SK-N-SH (cell line): Measurements from ENCODE around the gene SMYD3. TPM values are rescaled to one million over a fixed set of nuclear protein-coding genes. Genes with fewer than 3 reads are reported as not detected.
A peak's percentile ranks its signal among the peaks of the same experiment; 100 is the strongest.

Experiments used
- CTCF ChIA-PET: fragments of 300-600, 350-600 bp; formaldehyde crosslinking; extraction: SDS; loops from one replicate; lab custom pipeline; 2021; lab: Yijun Ruan, JAX
- POLR2A ChIA-PET: fragments of 350-600 bp; sonication (Branson Sonifier 250); formaldehyde crosslinking; extraction: SDS; loops from one replicate; lab custom pipeline; 2020; ENCODE audit warnings: antibody characterized with exemption, inconsistent platforms; lab: Yijun Ruan, JAX
- DNase-seq: peaks from one replicate; pipeline ENCODE4 v3.0.0; 2012
- H2AFZ ChIP-seq: fragments of 200-600 bp; sonication (generic); 2 replicates; pipeline ENCODE4 v1.8.1; 2016; ENCODE audit warnings: antibody characterized with exemption, mild to moderate bottlenecking, low read depth
- H3F3A ChIP-seq: fragments of 200-600 bp; sonication (generic); replicated peaks from 2 replicates; pipeline ENCODE3; 2016; ENCODE audit warnings: antibody characterized with exemption, mild to moderate bottlenecking; ENCODE audit not compliant: insufficient read depth
- H3K27ac ChIP-seq, 2 experiments: fragments of 200-500 bp in 1 of 2; fragments of 200-600 bp in 1 of 2; sonication (Bioruptor generic) in 1 of 2; sonication (generic), shearing (Covaris generic) in 1 of 2; 2 replicates each; pipeline versions ENCODE4 v1.5.1 to v1.6.1; 2014 to 2016; ENCODE audit warnings: low read depth in 2 of 2, inconsistent platforms in 1 of 2, low read length in 1 of 2, mild to moderate bottlenecking in 1 of 2, mixed read lengths in 1 of 2
- H3K27me3 ChIP-seq: fragments of 200-600 bp; sonication (generic), shearing (Covaris generic); 2 replicates; pipeline ENCODE4 v1.6.1; 2016; ENCODE audit warnings: mixed run types; ENCODE audit not compliant: insufficient read depth
- H3K36me3 ChIP-seq, 2 experiments: fragments of 200-500 bp in 1 of 2; fragments of 200-600 bp in 1 of 2; sonication (Bioruptor generic) in 1 of 2; sonication (generic) in 1 of 2; replicated peaks in 1 of 2; 2 replicates each; pipeline versions ENCODE3 to v1.5.1; 2014 to 2016; ENCODE audit warnings: low read length in 1 of 2, mild to moderate bottlenecking in 1 of 2; ENCODE audit not compliant: insufficient read depth in 2 of 2, control insufficient read depth in 1 of 2
- H3K4me1 ChIP-seq, 2 experiments: fragments of 200-500 bp in 1 of 2; fragments of 200-600 bp in 1 of 2; sonication (Bioruptor generic) in 1 of 2; sonication (generic), shearing (Covaris generic) in 1 of 2; 2 replicates each; pipeline versions ENCODE4 v1.5.1 to v1.6.1; 2014 to 2016; ENCODE audit warnings: low read depth in 1 of 2, low read length in 1 of 2, mixed run types in 1 of 2; ENCODE audit not compliant: insufficient read depth in 2 of 2, control insufficient read depth in 1 of 2
- H3K4me2 ChIP-seq: fragments of 200-600 bp; sonication (generic), shearing (Covaris generic); 2 replicates; pipeline ENCODE4 v1.6.1; 2017; ENCODE audit warnings: mixed run types
- H3K4me3 ChIP-seq, 2 experiments: fragments of 200-500 bp in 1 of 2; fragments of 200-600 bp in 1 of 2; sonication (Bioruptor generic) in 1 of 2; sonication (generic), shearing (Covaris generic) in 1 of 2; 2 replicates each; pipeline versions ENCODE4 v1.5.1 to v1.8.1; 2014 to 2016; ENCODE audit warnings: low read depth in 2 of 2, inconsistent platforms in 1 of 2, low read length in 1 of 2, mild to moderate bottlenecking in 1 of 2, mixed read lengths in 1 of 2, moderate library complexity in 1 of 2
- H3K79me2 ChIP-seq: fragments of 200-600 bp; sonication (generic); 2 replicates; pipeline ENCODE4 v1.8.1; 2017; ENCODE audit warnings: mild to moderate bottlenecking; ENCODE audit not compliant: insufficient read depth
- H3K9ac ChIP-seq: fragments of 200-600 bp; sonication (generic); 2 replicates; pipeline ENCODE4 v1.6.1; 2017; ENCODE audit warnings: mixed run types
- H3K9me2 ChIP-seq: fragments of 200-600 bp; sonication (generic); 2 replicates; pipeline ENCODE4 v1.6.1; 2017; ENCODE audit warnings: mixed run types
- H3K9me3 ChIP-seq: fragments of 200-600 bp; sonication (generic); 2 replicates; pipeline ENCODE4 v1.6.1; 2017; ENCODE audit warnings: mixed run types, mild to moderate bottlenecking, moderate library complexity
- H4K20me1 ChIP-seq: fragments of 200-600 bp; sonication (generic); 2 replicates; pipeline ENCODE4 v1.6.1; 2017; ENCODE audit warnings: mild to moderate bottlenecking, mixed run types; ENCODE audit not compliant: insufficient read depth
- CHD2 ChIP-seq: fragments of 150-350 bp; IDR thresholded peaks from 2 replicates; pipeline ENCODE4 v1.6.1; 2018; ENCODE audit warnings: low read length; ENCODE audit not compliant: partially characterized antibody
- ELF1 ChIP-seq: IDR thresholded peaks from 2 replicates; pipeline ENCODE4 v1.4.0; 2012
- EP300 ChIP-seq, 2 experiments: IDR thresholded peaks; 2 replicates each; pipeline versions ENCODE4 v1.4.0 to v1.6.1; 2012; ENCODE audit warnings: borderline replicate concordance in 1 of 2, low read depth in 1 of 2, low read length in 1 of 2
- FOSL2 ChIP-seq: IDR thresholded peaks from 2 replicates; pipeline ENCODE4 v1.4.0; 2012; ENCODE audit warnings: low read depth, mild to moderate bottlenecking, moderate library complexity, borderline replicate concordance
- FOXJ3 ChIP-seq: sonication (generic); formaldehyde crosslinking; IDR thresholded peaks from 2 replicates; pipeline ENCODE4 v1.5.1; 2020; ENCODE audit warnings: mild to moderate bottlenecking, missing genetic modification reagents
- GABPA ChIP-seq: IDR thresholded peaks from 2 replicates; pipeline ENCODE4 v1.4.0; 2012; ENCODE audit warnings: low read depth, mild to moderate bottlenecking
- GATA2 ChIP-seq: sonication (generic); formaldehyde crosslinking; IDR thresholded peaks from 2 replicates; pipeline ENCODE4 v1.5.0; 2020; ENCODE audit warnings: mild to moderate bottlenecking, missing genetic modification reagents
- MXI1 ChIP-seq: IDR thresholded peaks from 2 replicates; pipeline ENCODE4 v1.6.1; 2012; ENCODE audit warnings: mild to moderate bottlenecking, low read depth, low read length, improper control_type of control experiment
- POLR2AphosphoS5 ChIP-seq: IDR thresholded peaks from 2 replicates; pipeline ENCODE4 v1.6.1; 2012; ENCODE audit warnings: low read depth, low read length
- RAD21 ChIP-seq: IDR thresholded peaks from 2 replicates; pipeline ENCODE4 v1.6.1; 2012; ENCODE audit warnings: mild to moderate bottlenecking, low read length
- RCOR1 ChIP-seq: fragments of 150-350 bp; IDR thresholded peaks from 2 replicates; pipeline ENCODE4 v1.6.1; 2017; ENCODE audit warnings: antibody characterized with exemption, low read length
- RXRA ChIP-seq: IDR thresholded peaks from 2 replicates; pipeline ENCODE4 v1.4.0; 2012; ENCODE audit warnings: low read depth, mild to moderate bottlenecking, borderline replicate concordance
- SIN3A ChIP-seq: IDR thresholded peaks from 2 replicates; pipeline ENCODE4 v1.6.1; 2012; ENCODE audit warnings: low read depth, mild to moderate bottlenecking, low read length, moderate library complexity, borderline replicate concordance
- SMC3 ChIP-seq: IDR thresholded peaks from 2 replicates; pipeline ENCODE4 v1.6.1; 2012; ENCODE audit warnings: low read depth, low read length, improper control_type of control experiment
- TCF12 ChIP-seq: IDR thresholded peaks from 2 replicates; pipeline ENCODE4 v1.4.0; 2012
- WGBS: methylation state at CpG from one replicate; pipeline ENCODE4 v1.1.6; 2017; ENCODE audit warnings: low lambda C conversion rate; 5-methylcytosine and 5-hydroxymethylcytosine counted together
- polyA plus RNA-seq, 3 experiments: library from polyadenylated mRNA; depleted of rRNA; stranded (reverse); fragments of >200 nt; gene quantifications; 2 replicates each; pipeline ENCODE4 v1.2.3, GENCODE V29; 2012
- TF ChIP-seq, protein P1 (sequence below): fragments of 200-600 bp; sonication (generic); IDR thresholded peaks from 2 replicates; pipeline ENCODE4 v1.6.1; 2017; ENCODE audit warnings: antibody characterized with exemption, mild to moderate bottlenecking, moderate library complexity
- TF ChIP-seq, protein P2 (sequence below): IDR thresholded peaks from 2 replicates; pipeline ENCODE4 v1.4.0; 2012; ENCODE audit warnings: low read depth
- TF ChIP-seq, protein P3 (sequence below): IDR thresholded peaks from 2 replicates; pipeline ENCODE4 v1.4.0; 2012; ENCODE audit warnings: low read depth, borderline replicate concordance
- TF ChIP-seq, protein P4 (sequence below): IDR thresholded peaks from 2 replicates; pipeline ENCODE4 v1.4.0; 2012; ENCODE audit warnings: low read depth, borderline replicate concordance
- TF ChIP-seq, protein P5 (sequence below): fragments of 150-350 bp; IDR thresholded peaks from 2 replicates; pipeline ENCODE4 v1.6.1; 2017; ENCODE audit warnings: antibody characterized with exemption, low read length, low read depth, borderline replicate concordance

SMYD3 gene
- polyA plus RNA-seq, 1 of the 3 experiments (the other 2 are of a cell fraction) = 31.4 TPM

DNA sequence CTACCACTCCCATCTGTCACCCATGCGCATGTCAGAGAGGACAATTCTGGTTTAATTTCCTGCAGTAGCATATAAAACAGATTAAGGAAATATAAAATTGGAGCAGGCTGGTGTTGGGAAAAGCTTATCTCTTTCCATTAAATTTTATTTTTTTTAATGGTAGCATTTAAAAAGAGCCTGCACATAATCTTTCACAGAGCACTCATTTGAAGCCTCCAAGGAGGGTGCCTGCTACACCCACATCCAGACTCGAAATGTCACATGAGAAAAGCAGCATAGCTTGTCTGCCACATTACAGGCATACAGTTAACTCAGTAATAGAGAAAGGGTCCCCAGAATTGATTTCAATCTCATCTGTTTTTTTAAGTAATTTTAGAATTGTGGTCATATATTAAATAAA, 753.3 kb downstream of the SMYD3 start (continued):
- TF ChIP-seq, protein P1, sequence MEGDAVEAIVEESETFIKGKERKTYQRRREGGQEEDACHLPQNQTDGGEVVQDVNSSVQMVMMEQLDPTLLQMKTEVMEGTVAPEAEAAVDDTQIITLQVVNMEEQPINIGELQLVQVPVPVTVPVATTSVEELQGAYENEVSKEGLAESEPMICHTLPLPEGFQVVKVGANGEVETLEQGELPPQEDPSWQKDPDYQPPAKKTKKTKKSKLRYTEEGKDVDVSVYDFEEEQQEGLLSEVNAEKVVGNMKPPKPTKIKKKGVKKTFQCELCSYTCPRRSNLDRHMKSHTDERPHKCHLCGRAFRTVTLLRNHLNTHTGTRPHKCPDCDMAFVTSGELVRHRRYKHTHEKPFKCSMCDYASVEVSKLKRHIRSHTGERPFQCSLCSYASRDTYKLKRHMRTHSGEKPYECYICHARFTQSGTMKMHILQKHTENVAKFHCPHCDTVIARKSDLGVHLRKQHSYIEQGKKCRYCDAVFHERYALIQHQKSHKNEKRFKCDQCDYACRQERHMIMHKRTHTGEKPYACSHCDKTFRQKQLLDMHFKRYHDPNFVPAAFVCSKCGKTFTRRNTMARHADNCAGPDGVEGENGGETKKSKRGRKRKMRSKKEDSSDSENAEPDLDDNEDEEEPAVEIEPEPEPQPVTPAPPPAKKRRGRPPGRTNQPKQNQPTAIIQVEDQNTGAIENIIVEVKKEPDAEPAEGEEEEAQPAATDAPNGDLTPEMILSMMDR = no peak
- no peak for TF ChIP-seq GABPA

DNA sequence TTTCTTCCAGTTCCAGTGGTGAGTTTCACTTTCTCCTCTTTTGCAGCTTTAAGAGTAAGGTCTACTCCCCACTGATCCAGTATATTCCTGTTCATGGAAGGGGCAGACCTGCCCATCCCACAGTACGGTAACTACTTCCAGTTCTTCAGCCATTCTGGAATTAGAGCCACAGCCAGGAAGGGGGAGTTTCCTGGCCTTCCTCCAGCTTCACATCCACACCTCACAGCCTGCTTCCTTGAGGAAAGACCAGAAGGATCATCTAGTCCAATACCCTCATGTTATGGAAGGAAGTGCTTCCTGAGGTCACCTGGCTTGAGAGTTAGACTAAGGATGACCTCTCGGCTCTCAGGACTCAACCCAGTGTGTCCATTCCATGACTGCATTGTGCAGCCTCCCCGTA, 754.5 kb downstream of the SMYD3 start:
- H3K27ac ChIP-seq = peak overlapping the region in 1 of 2 experiments; percentile 97; a peak in 2 of 4 replicates
- ChIA-PET CTCF (no interaction called here), POLR2A (no interaction called here)

DNA sequence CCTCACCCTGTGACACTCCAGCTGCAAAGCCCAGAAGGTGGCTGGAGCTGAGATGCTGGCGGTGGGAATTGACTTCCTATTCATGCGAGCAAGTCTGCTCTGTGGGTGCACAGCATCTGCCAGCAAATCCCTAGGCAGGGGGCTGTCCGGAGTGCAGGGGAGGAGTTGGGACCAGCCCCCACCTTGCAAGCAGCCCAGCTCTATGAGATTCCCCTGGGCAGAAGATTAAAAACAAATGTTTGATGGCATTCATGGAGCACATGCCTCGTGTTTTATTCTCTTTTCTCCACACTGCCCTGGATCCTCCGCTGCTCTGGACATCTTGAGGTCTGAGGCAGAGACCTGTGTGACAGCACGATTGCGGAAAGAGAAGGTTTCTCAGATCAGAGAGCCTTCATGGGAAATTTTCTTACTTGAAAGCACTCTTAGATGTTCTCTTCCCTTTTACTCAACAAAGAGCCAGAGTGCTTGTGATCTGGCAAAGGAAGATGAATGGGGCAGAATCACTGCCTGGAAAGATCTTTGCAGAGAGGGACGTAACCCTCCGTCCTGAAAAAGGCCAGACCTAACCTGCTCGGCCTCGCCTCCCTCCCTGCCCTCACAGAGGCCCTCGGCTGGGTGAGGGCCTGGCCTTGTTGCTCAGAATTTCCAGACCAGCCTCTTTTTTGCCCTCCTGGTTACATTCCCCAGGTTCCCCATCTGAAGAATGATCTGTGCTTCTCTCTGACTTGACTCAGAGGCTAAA, 755.2 kb downstream of the SMYD3 start:
- ChIA-PET CTCF (interaction anchor here (0.8 to 1.5 kb wide), 5 partner anchors 18 to 599 kb away, joined by 3 to 6 read pairs (median 4); no protein-coding TSS in a partner anchor), POLR2A (interaction anchor here (0.8 to 1.5 kb wide), 2 partner anchors 40 to 185 kb away, joined by 3 read pairs; no protein-coding TSS in a partner anchor)
- Histone ChIP-seq H3K27me3 (no peaks in the 10 kb centered on the region), H3K9me3 (no peaks in the 10 kb centered on the region), H3K9ac (no peak overlapping the region), H3K4me1 (peaks cover 7 to 45% of the 10 kb centered on the region in 2 experiments; a peak in 3 of 4 replicates), H4K20me1 (no peaks in the 10 kb centered on the region), H3F3A (peaks cover 4% of the 10 kb centered on the region), H3K27ac (peak overlapping the region in 1 of 2 experiments; percentile 97; a peak in 2 of 4 replicates), H3K4me3 (no peak overlapping the region), H3K9me2 (no peaks in the 10 kb centered on the region), H3K36me3 (peaks cover 0 to 3% of the 10 kb centered on the region in 2 experiments), H2AFZ (no peak overlapping the region), H3K79me2 (no peaks in the 10 kb centered on the region), H3K4me2 (no peak overlapping the region)
- TF ChIP-seq, protein P2, sequence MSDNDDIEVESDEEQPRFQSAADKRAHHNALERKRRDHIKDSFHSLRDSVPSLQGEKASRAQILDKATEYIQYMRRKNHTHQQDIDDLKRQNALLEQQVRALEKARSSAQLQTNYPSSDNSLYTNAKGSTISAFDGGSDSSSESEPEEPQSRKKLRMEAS = no peak
- TF ChIP-seq MXI1 = 0 out of 2 replicates have a peak, but pooled peaks have one; percentile 22
- TF ChIP-seq TCF12 = peak; percentile 39; the same call in 1 of the 2 replicates
- peak; percentile 84 for TF ChIP-seq CHD2
- TF ChIP-seq EP300 (IDR thresholded peaks at IDR 0.05; ENCODE audit: borderline replicate concordance in 1 of 2, low read depth in 1 of 2, low read length in 1 of 2) = peak in 1 of 2 experiments; percentile 52; a peak in 1 of 4 replicates
- peak; percentile 82 for TF ChIP-seq RCOR1
- peak; percentile 42 for TF ChIP-seq RAD21
- TF ChIP-seq, protein P3, sequence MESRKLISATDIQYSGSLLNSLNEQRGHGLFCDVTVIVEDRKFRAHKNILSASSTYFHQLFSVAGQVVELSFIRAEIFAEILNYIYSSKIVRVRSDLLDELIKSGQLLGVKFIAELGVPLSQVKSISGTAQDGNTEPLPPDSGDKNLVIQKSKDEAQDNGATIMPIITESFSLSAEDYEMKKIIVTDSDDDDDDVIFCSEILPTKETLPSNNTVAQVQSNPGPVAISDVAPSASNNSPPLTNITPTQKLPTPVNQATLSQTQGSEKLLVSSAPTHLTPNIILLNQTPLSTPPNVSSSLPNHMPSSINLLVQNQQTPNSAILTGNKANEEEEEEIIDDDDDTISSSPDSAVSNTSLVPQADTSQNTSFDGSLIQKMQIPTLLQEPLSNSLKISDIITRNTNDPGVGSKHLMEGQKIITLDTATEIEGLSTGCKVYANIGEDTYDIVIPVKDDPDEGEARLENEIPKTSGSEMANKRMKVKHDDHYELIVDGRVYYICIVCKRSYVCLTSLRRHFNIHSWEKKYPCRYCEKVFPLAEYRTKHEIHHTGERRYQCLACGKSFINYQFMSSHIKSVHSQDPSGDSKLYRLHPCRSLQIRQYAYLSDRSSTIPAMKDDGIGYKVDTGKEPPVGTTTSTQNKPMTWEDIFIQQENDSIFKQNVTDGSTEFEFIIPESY = no peak
- TF ChIP-seq ELF1 = no peak
- TF ChIP-seq FOSL2 = no peak
- TF ChIP-seq SMC3 = peak; percentile 10; the same call in 1 of the 2 replicates
- WGBS = 77% methylated on average over 9 of the region's 12 CpGs
- DNase-seq = peak; percentile 74

More for the DNA sequence above, 754.5 kb downstream of the SMYD3 start:
- H3K27me3 ChIP-seq = no peaks in the 10 kb centered on the region
- DNase-seq = no peak
- no peaks in the 10 kb centered on the region for H3K9me2 ChIP-seq
- no peaks in the 10 kb centered on the region for H3K79me2 ChIP-seq
- no peaks in the 10 kb centered on the region for H3K9me3 ChIP-seq
- TF ChIP-seq FOXJ3 (CRISPR knock-in tag) (no peak), TCF12 (no peak), RXRA (no peak), SMC3 (no peak), RAD21 (no peak), SIN3A (no peak), GATA2 (CRISPR knock-in tag) (no peak), MXI1 (no peak), POLR2AphosphoS5 (no peak), GABPA (no peak), ELF1 (no peak)
- TF ChIP-seq, protein P4, sequence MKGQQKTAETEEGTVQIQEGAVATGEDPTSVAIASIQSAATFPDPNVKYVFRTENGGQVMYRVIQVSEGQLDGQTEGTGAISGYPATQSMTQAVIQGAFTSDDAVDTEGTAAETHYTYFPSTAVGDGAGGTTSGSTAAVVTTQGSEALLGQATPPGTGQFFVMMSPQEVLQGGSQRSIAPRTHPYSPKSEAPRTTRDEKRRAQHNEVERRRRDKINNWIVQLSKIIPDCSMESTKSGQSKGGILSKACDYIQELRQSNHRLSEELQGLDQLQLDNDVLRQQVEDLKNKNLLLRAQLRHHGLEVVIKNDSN = no peak
- TF ChIP-seq, protein P5, sequence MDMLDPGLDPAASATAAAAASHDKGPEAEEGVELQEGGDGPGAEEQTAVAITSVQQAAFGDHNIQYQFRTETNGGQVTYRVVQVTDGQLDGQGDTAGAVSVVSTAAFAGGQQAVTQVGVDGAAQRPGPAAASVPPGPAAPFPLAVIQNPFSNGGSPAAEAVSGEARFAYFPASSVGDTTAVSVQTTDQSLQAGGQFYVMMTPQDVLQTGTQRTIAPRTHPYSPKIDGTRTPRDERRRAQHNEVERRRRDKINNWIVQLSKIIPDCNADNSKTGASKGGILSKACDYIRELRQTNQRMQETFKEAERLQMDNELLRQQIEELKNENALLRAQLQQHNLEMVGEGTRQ = no peak
- TF ChIP-seq, all 33 proteins: peak for 0
- peaks cover 4% of the 10 kb centered on the region for H3F3A ChIP-seq
- no peak overlapping the region for H3K4me2 ChIP-seq
- no peak overlapping the region for H2AFZ ChIP-seq
- no peaks in the 10 kb centered on the region for H4K20me1 ChIP-seq
- H3K4me3 ChIP-seq = no peak overlapping the region
- no peaks in the 10 kb centered on the region for H3K36me3 ChIP-seq
- H3K9ac ChIP-seq = no peak overlapping the region
- WGBS = 62% methylated on average over 3 of the region's 3 CpGs
- H3K4me1 ChIP-seq = peaks cover 7 to 45% of the 10 kb centered on the region in 2 experiments; a peak in 3 of 4 replicates
